ENCODE results near the gene TMEM145. TPM values are rescaled to one million over a fixed set of nuclear protein-coding genes. Genes with fewer than 3 reads are reported as not detected.

Gene TMEM145
- total and polyA plus RNA-seq, 10 of the 15 experiments (the other 5 are each of a cell fraction or from before 2014, with no cell fraction given), result 0.04 to 0.97 (median 0.16) TPM; not detected in 4

DNA sequence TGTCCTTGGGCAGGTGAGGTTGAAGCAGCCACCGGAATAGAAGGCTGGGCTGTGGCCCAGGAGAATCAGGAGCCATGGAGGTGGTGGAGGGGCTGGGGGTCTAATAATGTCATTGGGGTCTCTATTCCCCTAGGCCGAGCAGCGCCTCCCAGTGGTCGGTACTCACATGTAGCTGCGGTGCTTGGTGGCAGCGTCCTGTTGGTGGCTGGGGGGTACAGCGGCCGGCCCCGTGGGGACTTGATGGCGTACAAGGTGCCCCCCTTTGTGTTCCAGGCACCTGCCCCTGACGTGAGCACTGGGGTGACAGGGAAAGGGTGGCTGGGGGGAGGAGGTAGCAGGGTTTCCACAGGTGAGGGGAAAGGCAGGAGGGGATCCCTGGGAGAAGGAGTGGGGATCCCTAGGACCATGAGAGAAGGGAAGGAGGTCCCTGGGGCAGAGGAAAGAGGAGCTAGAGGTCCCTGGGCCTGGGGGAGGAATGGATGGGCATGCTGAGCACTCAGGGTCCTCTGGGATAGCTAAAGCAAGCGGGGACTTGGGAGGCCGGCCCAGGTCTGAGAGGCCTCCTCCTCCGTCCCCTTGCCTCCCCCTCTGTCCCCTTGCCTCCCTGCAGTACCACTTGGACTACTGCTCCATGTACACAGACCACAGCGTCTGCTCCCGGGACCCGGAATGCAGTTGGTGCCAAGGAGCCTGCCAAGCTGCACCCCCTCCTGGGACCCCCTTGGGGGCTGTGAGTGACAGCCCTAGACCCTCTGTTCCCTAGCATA lies 30.4 kb downstream of the TMEM145 start:
- Histone ChIP-seq H3K79me2 (ENCODE audit: control insufficient read depth, insufficient read depth, low read length) (no peaks in the 10 kb centered on the region), H3K27me3 (replicated peaks in 1 of 2; ENCODE audit: control insufficient read depth in 2 of 2, insufficient read depth in 2 of 2, low read length in 1 of 2) (no peaks in the 10 kb centered on the region), H3K4me2 (ENCODE audit: control insufficient read depth, insufficient read depth) (no peak overlapping the region), H4K20me1 (ENCODE audit: control insufficient read depth, insufficient read depth) (no peaks in the 10 kb centered on the region), H3K4me1 (ENCODE audit: control insufficient read depth, insufficient read depth, low read length) (no peaks in the 10 kb centered on the region), H3K9ac (ENCODE audit: control insufficient read depth, insufficient read depth, low read length) (no peak overlapping the region), H3K27ac (ENCODE audit: control insufficient read depth, insufficient read depth) (no peak overlapping the region), H2AFZ (ENCODE audit: control insufficient read depth, low read depth, low read length) (no peak overlapping the region), H3K36me3 (ENCODE audit: control insufficient read depth in 2 of 2, insufficient read depth in 2 of 2, low read length in 1 of 2) (no peaks in the 10 kb centered on the region; a peak in 3 of 4 replicates), H3K9me3 (replicated peaks; ENCODE audit: control insufficient read depth, insufficient read depth, low read length) (no peaks in the 10 kb centered on the region), H3K4me3 (no peak overlapping the region)
- peak in 2 of 3 experiments; percentile 22 to 29; a peak in 1 of 6 replicates for TF ChIP-seq CTCF (IDR thresholded peaks at IDR 0.05 in 2 of 3, conservative IDR thresholded peaks at IDR 0.05 in 1 of 3; ENCODE audit: control insufficient read depth in 2 of 3, extremely low read depth in 1 of 3, insufficient read depth in 1 of 3, low read depth in 3 of 3, low read length in 3 of 3)
- TF ChIP-seq MAX (IDR thresholded peaks at IDR 0.05; ENCODE audit: low read depth, low read length), result no peak
- ChIA-PET POLR2A (no interaction called here), CTCF (interaction anchor here (1.2 kb wide), 1 partner anchor 13 kb away, joined by 3 read pairs; no protein-coding TSS in a partner anchor), SMC1A (ENCODE audit: uncharacterized antibody, unreplicated experiment) (no interaction called here), RAD21 (ENCODE audit: unreplicated experiment) (no interaction called here)
- in situ Hi-C loops (cut with MboI), result no loop called here
- intact Hi-C loops (cut with micrococcal nuclease; ENCODE audit: unreplicated experiment), result no loop called here
- no peak for DNase-seq (ENCODE audit: low read depth, low spot score)
- no peak for ATAC-seq
- WGBS (ENCODE audit: insufficient coverage, insufficient replicate concordance, low lambda C conversion rate, missing lambda C conversion rate), result 74% methylated on average over 14 of the region's 17 CpGs
- no TSS peak for BruUV-seq (replicated peaks)
- no peak for FAIRE-seq

- BruUV-seq (replicated peaks), result no TSS peak
- 81% methylated on average over 18 of the region's 18 CpGs for WGBS (ENCODE audit: insufficient coverage, insufficient replicate concordance, low lambda C conversion rate, missing lambda C conversion rate)
- Histone ChIP-seq H3K27me3 (replicated peaks in 1 of 2; ENCODE audit: control insufficient read depth in 2 of 2, insufficient read depth in 2 of 2, low read length in 1 of 2) (no peaks in the 10 kb centered on the region), H3K27ac (ENCODE audit: control insufficient read depth, insufficient read depth) (no peak overlapping the region), H3K4me1 (ENCODE audit: control insufficient read depth, insufficient read depth, low read length) (no peaks in the 10 kb centered on the region), H3K36me3 (ENCODE audit: control insufficient read depth in 2 of 2, insufficient read depth in 2 of 2, low read length in 1 of 2) (no peaks in the 10 kb centered on the region; a peak in 3 of 4 replicates), H3K4me2 (ENCODE audit: control insufficient read depth, insufficient read depth) (no peak overlapping the region), H4K20me1 (ENCODE audit: control insufficient read depth, insufficient read depth) (no peaks in the 10 kb centered on the region), H3K9me3 (replicated peaks; ENCODE audit: control insufficient read depth, insufficient read depth, low read length) (no peaks in the 10 kb centered on the region), H3K9ac (ENCODE audit: control insufficient read depth, insufficient read depth, low read length) (no peak overlapping the region), H3K79me2 (ENCODE audit: control insufficient read depth, insufficient read depth, low read length) (no peaks in the 10 kb centered on the region), H3K4me3 (no peak overlapping the region), H2AFZ (ENCODE audit: control insufficient read depth, low read depth, low read length) (no peak overlapping the region)
- CTCF ChIA-PET, result no interaction called here
- in situ Hi-C loops (cut with MboI), result no loop called here
- RAD21 ChIA-PET (ENCODE audit: unreplicated experiment), result no interaction called here
- intact Hi-C loops (cut with micrococcal nuclease; ENCODE audit: unreplicated experiment), result no loop called here
- SMC1A ChIA-PET (ENCODE audit: uncharacterized antibody, unreplicated experiment), result interaction anchor here (0.8 kb wide), 1 partner anchor 10 kb away, joined by 3 read pairs; no protein-coding TSS in a partner anchor
- no peak for DNase-seq (ENCODE audit: low read depth, low spot score)
- ATAC-seq, result no peak
- POLR2A ChIA-PET, result no interaction called here
- FAIRE-seq, result no peak
- TF ChIP-seq, protein P1, sequence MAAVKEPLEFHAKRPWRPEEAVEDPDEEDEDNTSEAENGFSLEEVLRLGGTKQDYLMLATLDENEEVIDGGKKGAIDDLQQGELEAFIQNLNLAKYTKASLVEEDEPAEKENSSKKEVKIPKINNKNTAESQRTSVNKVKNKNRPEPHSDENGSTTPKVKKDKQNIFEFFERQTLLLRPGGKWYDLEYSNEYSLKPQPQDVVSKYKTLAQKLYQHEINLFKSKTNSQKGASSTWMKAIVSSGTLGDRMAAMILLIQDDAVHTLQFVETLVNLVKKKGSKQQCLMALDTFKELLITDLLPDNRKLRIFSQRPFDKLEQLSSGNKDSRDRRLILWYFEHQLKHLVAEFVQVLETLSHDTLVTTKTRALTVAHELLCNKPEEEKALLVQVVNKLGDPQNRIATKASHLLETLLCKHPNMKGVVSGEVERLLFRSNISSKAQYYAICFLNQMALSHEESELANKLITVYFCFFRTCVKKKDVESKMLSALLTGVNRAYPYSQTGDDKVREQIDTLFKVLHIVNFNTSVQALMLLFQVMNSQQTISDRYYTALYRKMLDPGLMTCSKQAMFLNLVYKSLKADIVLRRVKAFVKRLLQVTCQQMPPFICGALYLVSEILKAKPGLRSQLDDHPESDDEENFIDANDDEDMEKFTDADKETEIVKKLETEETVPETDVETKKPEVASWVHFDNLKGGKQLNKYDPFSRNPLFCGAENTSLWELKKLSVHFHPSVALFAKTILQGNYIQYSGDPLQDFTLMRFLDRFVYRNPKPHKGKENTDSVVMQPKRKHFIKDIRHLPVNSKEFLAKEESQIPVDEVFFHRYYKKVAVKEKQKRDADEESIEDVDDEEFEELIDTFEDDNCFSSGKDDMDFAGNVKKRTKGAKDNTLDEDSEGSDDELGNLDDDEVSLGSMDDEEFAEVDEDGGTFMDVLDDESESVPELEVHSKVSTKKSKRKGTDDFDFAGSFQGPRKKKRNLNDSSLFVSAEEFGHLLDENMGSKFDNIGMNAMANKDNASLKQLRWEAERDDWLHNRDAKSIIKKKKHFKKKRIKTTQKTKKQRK (IDR thresholded peaks at IDR 0.05; ENCODE audit: low read depth, low read length), result no peak
- TF ChIP-seq, protein P2, sequence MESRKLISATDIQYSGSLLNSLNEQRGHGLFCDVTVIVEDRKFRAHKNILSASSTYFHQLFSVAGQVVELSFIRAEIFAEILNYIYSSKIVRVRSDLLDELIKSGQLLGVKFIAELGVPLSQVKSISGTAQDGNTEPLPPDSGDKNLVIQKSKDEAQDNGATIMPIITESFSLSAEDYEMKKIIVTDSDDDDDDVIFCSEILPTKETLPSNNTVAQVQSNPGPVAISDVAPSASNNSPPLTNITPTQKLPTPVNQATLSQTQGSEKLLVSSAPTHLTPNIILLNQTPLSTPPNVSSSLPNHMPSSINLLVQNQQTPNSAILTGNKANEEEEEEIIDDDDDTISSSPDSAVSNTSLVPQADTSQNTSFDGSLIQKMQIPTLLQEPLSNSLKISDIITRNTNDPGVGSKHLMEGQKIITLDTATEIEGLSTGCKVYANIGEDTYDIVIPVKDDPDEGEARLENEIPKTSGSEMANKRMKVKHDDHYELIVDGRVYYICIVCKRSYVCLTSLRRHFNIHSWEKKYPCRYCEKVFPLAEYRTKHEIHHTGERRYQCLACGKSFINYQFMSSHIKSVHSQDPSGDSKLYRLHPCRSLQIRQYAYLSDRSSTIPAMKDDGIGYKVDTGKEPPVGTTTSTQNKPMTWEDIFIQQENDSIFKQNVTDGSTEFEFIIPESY (IDR thresholded peaks at IDR 0.05), result no peak
These were observed 31.3 kb downstream of the TMEM145 start for GRCh38 chr19:42344336-42344893.

All from GM12878 (cell line).